Stimulated activated CD8-positive, alpha-beta memory T cell treated with anti-CD3 and anti-CD28 coated beads, Interleukin-2, amount 100 ng/mL, for 48 hours (primary cell): Measurements from ENCODE around the gene AGAP2.
"Not testable (repeated sequence)": the region's sequence is repeated elsewhere in the genome, so short reads cannot be mapped to it uniquely, and the experiment has no call there.

Experiments
- DNase-seq, 2 donors: peaks; one replicate each; pipeline ENCODE4 v3.0.0-alpha.2; 2020; ENCODE audit warnings: low read depth in 2 of 2

Gene AGAP2

DNA sequence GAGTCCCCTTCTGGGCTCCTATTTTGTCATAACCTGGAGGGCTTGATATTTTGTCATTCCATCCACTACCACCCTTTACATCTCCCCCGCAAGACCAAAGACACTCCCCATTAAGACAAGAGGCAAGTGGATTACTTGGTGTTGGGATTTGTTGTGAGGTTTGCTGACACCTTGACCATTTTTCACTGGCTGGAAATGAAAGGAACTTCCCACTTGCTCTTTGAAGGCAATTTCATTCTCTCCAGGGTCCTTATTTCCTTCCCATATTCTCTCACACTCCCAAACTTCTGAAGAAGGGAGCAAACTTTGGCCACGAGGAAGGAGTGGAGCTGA, 14.9 kb downstream of the AGAP2 start:
- no peak for DNase-seq

DNA sequence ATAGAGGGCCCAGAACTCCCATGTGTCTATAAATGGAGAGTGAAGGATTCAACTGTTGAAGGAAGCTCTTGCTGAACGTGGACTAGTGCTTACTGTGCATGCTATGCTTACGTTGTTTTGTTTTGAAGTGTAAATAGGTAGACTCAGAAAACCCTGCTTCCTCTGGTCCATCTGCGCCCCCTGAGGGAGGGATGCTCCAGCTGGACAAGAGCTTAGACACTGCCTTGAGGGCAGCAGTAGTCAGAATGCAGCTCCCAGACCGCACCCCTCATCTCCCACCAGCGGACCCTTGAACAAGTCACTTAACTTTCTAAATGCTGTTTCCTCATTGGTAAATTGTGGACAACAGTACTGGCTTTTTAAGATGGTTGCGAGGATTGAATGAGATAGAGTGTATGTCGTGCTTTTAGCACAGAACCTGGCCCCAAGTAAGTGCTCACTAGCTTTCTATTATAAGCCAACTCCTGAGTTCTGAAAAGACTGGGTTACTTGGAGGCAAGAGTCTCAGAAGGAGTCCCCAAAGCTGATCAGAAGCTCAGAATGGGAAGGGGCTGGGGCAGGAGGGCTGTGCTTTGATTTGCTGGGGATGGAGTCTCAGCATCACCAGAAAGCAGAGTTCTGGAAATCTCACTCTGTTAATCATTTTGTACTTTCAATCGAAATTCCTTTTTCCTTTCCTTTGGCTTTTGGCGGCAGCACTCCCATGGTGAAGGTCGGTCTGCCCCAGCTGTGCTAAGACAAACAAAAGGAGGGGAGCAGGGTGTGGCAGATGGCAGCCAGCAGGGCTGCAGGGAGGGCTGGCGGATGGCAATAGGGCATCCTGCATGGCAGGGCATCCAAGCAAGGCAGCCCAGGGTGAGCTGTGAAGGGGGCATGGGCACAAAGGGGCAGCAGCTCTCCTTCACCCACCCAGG, 15.6 kb downstream of the AGAP2 start:
- DNase-seq: no peak

DNA sequence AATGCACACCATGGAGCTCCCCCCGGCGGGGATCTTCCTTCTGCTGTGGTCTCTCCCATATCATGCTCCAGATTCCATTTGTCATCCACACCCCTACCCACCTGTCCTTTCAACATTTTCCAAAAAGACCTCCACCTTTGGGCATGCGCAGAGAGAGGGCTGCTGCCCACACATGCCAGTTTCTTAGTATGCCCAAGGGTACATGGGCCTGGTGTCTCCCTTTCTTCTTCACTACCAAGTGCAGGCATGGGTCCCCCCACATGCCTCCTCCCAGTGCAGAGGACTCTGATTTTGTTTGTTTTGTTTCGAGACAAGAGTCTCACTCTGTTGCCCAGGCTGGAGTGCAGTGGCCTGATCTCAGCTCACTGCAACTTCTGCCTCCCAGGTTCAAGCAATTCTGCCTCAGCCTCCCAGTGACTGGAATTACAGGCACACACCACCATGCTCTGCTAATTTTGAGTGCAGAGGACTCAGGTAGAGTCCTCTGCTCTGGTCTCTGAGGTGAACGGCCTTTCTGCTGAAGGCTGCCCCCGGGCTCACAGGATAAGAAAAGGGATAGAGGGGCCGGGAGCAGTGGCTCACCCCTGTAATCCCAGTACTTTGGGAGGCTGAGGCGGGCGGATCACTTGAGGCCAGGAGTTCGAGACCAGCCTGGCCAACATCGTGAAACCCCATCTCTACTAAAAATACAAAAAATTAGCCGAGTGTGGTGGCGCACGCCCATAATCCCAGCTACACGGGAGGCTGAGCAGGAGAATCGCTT, 16.5 kb downstream of the AGAP2 start:
- DNase-seq: not testable (repeated sequence)

DNA sequence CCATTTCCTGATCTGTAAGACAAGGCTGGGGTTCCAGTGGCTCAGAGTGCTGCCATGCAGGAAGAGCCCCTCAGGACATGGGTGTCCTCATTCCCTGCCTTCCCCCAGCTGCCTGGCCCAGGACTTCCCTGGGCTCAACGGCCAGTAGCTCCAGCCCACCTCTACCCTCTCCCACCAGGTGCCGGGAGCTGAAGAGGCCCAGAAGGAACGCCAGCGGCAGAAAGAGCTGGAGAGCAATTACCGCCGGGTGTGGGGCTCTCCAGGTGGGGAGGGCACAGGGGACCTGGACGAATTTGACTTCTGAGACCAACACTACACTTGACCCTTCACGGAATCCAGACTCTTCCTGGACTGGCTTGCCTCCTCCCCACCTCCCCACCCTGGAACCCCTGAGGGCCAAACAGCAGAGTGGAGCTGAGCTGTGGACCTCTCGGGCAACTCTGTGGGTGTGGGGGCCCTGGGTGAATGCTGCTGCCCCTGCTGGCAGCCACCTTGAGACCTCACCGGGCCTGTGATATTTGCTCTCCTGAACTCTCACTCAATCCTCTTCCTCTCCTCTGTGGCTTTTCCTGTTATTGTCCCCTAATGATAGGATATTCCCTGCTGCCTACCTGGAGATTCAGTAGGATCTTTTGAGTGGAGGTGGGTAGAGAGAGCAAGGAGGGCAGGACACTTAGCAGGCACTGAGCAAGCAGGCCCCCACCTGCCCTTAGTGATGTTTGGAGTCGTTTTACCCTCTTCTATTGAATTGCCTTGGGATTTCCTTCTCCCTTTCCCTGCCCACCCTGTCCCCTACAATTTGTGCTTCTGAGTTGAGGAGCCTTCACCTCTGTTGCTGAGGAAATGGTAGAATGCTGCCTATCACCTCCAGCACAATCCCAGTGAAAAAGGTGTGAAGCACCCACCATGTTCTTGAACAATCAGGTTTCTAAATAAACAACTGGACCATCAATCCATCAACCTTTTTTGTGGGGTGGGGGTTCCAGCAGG, 17.6 kb downstream of the AGAP2 start:
- DNase-seq: no peak

- DNase-seq: no peak
These were observed 18.6 kb downstream of the AGAP2 start for GRCh38 chr12:57719777-57720605.

GRCh38 chr12:57718641-57719528, 19.7 kb downstream of the AGAP2 start:
- no peak for DNase-seq

DNA sequence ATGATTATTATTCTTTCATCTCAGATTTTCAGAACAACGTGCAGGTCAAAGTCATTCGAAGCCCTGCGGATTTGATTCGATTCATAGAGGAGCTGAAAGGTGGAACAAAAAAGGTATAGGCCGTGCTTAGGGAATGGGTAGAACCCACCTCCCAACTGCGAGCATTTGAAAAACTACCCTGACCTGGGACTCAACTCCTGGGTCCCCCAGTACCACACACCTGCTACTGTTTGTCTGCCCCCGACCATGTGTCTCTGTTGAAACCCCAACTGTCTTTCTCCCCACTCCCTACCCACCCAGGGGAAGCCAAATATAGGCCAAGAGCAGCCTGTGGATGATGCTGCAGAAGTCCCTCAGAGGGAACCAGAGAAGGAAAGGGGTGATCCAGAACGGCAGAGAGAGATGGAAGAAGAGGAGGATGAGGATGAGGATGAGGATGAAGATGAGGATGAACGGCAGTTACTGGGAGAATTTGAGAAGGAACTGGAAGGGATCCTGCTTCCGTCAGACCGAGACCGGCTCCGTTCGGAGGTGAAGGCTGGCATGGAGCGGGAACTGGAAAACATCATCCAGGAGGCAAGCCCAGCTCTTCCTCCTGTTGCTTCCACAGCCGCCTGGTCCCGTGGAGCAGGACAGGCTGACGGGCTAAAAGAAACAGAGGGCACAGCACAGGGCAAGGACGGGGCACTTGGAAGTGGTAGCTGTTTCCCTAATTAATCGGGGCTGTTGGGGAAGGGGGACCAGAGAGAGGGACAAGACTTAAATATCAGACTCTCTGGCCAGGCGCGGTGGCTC, 20.5 kb downstream of the AGAP2 start:
- DNase-seq: no peak

- DNase-seq: no peak
These were observed 21.4 kb downstream of the AGAP2 start for GRCh38 chr12:57717131-57717530.

GRCh38 chr12:57716305-57716704, 22.2 kb downstream of the AGAP2 start:
- DNase-seq: no peak

GRCh38 chr12:57715786-57716185, 22.8 kb downstream of the AGAP2 start:
- DNase-seq: no peak

GRCh38 chr12:57715036-57715748, 23.4 kb downstream of the AGAP2 start:
- not testable (repeated sequence) for DNase-seq

- DNase-seq: no peak
These were observed 25.3 kb downstream of the AGAP2 start for GRCh38 chr12:57713209-57713608.

DNA sequence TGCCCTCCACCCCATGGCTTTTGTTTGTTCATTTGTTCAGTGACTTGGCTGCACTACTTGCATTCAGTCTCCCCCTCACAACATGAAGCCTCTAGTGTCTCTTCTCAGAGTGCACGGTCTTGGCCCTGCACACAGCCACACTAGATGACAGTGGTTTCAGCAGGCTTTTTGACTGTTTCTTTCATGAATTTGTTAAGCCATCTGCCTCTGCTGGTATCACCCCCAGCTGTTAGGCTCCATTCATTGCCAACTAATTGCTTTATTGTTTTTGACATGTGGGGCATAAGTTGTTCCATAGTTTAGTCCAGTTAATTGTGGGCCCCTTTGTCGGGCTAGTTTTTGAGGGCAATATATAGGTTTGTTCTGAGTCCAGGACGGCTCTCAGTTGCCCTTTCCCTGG, 25.8 kb downstream of the AGAP2 start:
- no peak for DNase-seq

DNA sequence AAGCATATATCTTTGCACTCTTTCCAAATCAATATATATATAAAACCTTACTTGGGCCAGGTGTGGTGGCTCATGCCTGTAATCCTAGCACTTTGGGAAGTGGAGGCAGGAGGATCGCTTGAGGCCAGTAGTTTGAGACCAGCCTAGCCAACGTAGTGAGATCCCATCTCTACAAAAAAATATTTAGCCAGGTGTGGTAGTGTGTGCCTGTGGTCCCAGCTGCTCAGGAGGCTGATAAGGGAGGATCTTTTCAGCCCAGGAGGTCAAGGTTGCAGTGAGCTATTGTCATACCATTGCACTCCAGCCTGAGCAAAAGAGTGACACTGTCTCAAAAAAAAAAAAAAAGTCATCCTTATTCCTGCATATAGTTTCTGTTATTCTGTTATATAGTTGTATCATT, 30.2 kb downstream of the AGAP2 start:
- no peak for DNase-seq

- no peak for DNase-seq
These were observed 31.3 kb downstream of the AGAP2 start for GRCh38 chr12:57707250-57707649.

GRCh38 chr12:57700317-57700716, 38.2 kb downstream of the AGAP2 start:
- DNase-seq: no peak

DNA sequence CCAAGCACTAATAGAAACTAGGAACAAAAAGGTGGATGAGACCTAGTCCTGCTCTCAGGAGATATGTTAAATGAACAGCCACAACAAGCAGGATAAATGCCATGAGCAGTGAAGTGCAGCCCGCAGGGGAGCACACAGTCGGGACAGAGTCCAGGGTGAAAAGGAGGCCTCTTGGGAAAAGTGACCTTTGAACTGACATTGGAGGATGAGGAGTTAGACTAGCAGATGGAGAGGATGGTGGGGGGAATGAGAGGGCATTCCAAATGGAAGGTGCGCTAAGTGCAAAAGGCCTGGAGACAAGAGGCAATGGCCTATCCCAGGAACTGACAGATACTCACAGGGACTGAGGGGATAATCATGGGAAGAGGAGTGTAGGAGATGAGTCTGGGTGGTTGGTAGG, 40.1 kb downstream of the AGAP2 start:
- DNase-seq: no peak

DNA sequence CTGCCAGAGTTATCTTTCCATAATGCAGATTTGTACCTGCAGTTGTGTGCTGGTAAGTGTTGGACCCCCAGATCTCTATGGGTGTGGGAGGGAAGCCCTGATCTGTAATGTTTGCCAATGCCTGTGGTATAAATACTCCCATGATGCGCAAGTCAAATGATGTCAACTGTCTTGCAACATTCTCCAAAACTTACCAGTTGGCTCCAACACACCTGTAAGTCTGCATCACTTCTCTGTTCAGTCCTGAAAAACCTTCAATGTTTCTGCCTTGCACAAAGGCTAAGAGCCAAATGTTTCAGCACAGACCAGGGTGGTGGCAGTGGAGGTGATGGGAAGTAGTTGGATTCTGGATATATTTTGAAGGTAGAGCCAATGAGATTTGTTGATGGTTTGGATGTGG, 41.5 kb downstream of the AGAP2 start:
- no peak for DNase-seq
